ENCODE data around the gene DUSP12.
A peak's percentile ranks its signal among the peaks of the same experiment; 100 is the strongest.
"Not testable (repeated sequence)": the region's sequence is repeated elsewhere in the genome, so short reads cannot be mapped to it uniquely, and the experiment has no call there.

The DUSP12 gene

DNA sequence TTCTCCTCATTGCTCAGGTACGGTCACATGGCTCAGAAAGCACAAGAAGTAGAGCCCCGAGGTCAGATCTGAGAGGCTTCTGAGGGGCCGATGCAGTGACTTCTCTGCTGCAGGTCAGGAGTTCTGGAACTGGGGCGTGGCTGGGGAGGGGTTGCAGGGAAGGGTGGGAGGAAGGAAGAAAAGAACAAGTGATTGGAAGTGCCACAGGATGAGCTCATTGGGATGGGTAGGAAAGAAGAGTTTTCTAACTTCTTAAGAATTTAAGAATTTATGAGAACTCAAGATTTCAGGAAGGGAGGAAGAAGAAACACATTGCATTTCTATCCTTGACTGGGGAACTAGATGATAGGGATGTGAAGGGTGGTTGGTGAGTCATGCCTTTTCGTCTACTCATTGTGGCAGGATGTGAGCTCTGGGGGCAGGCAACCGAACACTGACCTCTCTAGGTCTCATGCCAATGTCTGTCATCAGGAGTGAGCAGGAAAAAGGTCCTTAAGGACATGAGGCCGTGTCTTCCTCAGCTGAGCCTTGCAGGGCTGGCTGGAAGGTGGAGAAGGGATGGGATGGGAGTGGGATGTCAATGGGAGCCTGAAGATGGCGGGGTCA is 27.7 kb upstream of the DUSP12 start:
- H3K36me3 Mint-ChIP-seq (ENCODE audit: low read depth) = peaks cover 5% of the 10 kb centered on the region
- H3K4me3 Mint-ChIP-seq = no peak overlapping the region
- intact Hi-C loops (cut with micrococcal nuclease) = no loop called here
- peaks cover 20% of the 10 kb centered on the region for H3K27me3 Mint-ChIP-seq
- peak overlapping the region; percentile 72 for H3K27ac Mint-ChIP-seq
- peaks cover 91% of the 10 kb centered on the region for H3K4me1 Mint-ChIP-seq (ENCODE audit: low read depth)
- H3K9me3 Mint-ChIP-seq = no peaks in the 10 kb centered on the region

DNA sequence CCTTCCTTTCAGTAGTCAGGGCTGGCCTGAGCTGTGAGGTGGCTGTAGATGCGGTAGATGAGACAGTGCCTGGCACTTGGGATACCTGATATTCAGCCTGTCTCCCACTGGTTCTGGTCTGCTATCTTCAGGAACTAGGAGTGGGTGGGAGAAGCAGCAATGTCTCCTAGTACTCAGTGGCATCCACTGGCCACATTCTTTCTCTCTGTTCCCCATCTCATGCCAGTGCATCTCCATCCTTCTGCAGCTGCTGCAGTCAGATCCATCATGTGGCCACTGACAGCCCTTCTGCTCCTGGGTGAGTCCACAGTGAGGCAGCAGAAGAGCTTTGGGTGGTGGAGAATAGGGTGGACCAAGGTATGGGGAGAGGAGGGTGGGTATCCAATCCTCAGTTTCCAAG is 27.2 kb upstream of the DUSP12 start:
- H3K27me3 Mint-ChIP-seq = peaks cover 15% of the 10 kb centered on the region
- H3K27ac Mint-ChIP-seq = peak overlapping the region; percentile 72
- peaks cover 87% of the 10 kb centered on the region for H3K4me1 Mint-ChIP-seq (ENCODE audit: low read depth)
- H3K4me3 Mint-ChIP-seq = no peak overlapping the region
- intact Hi-C loops (cut with micrococcal nuclease) = no loop called here
- H3K9me3 Mint-ChIP-seq = no peaks in the 10 kb centered on the region
- H3K36me3 Mint-ChIP-seq (ENCODE audit: low read depth) = peaks cover 6% of the 10 kb centered on the region

DNA sequence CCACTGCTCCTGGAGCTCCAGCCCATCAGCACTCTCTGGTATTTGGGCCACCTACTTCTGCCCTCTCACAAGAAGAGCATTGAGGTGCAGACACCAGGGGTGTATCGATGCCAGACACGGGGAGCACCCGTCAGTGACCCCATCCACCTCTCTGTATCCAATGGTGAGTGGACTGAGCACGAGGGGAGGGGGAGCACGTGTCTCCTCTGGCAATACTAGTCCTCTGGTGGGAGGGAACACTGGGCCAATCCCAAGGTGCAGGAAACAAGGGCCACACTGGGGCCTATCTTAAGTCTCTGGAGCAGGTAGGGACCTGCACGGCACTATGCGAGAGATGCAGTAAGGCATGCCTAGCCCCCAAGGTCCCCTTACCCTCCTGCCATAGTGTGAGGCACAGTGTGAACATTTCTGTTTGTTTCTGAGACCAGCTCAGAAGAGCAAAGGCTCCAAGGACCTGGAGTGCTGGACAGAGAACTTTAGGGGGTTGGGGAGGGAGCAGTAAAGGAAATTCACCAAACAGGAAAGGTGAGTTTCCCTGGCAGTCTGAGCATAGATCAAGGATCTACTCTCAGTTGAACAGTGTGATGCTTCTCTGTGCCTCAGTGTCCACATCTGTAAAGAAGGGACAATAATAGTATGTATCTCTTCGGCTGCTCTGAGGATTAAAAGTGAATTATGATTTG is 26.0 kb upstream of the DUSP12 start:
- Mint-ChIP-seq H3K4me3 (no peak overlapping the region), H3K27me3 (peaks cover 14% of the 10 kb centered on the region), H3K9me3 (no peaks in the 10 kb centered on the region), H3K4me1 (ENCODE audit: low read depth) (peaks cover 86% of the 10 kb centered on the region), H3K27ac (no peak overlapping the region), H3K36me3 (ENCODE audit: low read depth) (peaks cover 6% of the 10 kb centered on the region)
- intact Hi-C loops (cut with micrococcal nuclease) = no loop called here

DNA sequence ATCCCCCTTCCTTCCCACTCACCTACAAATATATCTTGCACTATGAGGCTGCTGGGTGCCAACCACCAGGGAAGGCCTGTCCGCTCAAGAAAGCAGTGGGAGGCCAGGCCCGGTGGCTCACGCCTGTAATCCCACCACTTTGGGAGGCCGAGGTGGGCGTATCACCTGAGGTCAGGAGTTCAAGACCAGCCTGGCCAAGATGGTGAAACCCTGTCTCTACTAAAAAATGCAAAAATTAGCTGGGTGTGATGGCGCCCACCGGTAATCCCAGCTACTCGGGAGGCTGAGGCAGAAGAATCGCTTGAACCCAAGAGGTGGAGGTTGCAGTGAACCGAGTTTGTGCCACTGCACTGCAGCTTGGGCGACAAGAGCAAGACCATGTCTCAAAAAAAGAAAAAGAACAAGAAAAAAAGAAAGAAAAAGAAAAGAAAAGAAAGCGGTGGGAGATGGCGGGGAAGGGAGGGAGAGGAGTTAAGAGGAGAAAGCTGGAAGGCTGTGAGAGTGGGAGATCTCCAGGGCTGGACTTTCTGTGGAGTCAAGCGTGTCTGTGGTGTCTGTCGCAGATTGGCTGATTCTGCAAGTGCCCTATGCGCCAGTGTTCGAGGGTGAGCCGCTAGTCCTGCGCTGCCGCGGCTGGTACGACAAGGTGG is 24.2 kb upstream of the DUSP12 start:
- intact Hi-C loops (cut with micrococcal nuclease); H3K36me3 Mint-ChIP-seq (ENCODE audit: low read depth); H3K9me3 Mint-ChIP-seq: not testable (repeated sequence)
- Mint-ChIP-seq H3K4me3 (peak overlapping the region; percentile 82), H3K27me3 (peaks cover 13% of the 10 kb centered on the region), H3K4me1 (ENCODE audit: low read depth) (peaks cover 86% of the 10 kb centered on the region), H3K27ac (peak overlapping the region; percentile 86)

DNA sequence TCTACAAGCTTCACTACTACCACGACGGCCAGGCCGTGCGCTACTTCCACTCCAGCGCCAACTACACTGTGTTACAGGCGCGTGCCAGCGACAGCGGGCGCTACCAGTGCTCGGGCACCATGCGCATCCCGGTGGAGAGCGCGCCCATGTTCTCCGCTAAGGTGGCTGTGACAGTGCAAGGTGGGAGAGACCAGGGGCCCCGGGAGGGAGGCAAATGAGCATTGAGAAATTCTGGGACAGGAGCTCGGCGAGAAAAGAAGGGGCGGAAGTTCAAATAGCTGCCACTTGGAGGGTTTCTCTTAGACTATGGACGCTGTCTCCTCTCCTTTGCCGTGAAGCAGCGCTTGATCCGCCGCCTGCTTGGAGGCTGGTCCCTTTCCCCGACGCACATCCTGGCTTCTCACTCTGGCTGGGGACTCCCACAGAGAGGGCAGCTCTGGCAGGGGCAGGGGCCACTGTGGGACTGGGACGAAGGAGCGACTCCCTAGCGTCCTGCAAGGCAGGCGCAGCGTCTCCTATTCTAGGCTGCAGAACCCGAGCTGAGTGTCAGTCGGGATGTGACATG is 23.6 kb upstream of the DUSP12 start:
- Mint-ChIP-seq H3K27me3 (peaks cover 13% of the 10 kb centered on the region), H3K4me3 (peak overlapping the region; percentile 82), H3K9me3 (no peaks in the 10 kb centered on the region)

DNA sequence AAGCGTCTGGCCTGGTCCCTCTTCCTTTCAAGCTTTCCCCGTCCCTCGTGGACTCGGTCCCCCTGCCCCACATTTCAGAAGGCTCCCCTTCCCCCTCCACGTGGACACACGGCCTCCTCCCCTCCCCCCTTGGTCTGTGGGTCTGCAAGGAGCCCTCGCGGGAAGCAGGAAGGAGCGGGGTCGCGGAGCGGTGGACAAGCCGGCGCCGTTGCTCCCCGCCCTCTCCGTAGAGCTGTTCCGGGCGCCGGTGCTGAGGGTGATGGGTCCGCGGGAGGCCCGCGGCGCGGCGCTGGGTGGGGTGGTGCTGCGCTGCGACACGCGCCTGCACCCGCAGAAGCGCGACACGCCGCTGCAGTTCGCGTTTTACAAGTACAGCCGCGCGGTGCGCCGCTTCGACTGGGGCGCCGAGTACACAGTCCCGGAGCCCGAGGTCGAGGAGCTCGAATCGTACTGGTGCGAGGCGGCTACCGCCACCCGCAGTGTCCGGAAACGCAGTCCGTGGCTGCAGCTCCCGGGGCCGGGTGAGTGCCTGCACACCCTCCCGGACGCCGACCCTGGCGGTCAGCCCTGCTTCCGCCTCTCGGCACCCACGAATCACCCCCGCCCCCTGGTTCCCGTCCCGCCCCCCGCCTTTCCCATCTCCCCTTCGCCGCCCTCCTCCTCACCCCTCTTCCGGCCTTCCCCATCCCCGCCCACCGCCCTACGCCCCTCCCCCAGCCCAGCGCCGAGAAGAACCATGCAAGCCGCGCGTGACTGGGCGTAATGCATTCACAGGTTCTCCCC is 22.9 kb upstream of the DUSP12 start:
- intact Hi-C loops (cut with micrococcal nuclease) = no loop called here
- H3K9me3 Mint-ChIP-seq = no peaks in the 10 kb centered on the region
- peaks cover 74% of the 10 kb centered on the region for H3K4me1 Mint-ChIP-seq (ENCODE audit: low read depth)
- H3K27me3 Mint-ChIP-seq = peaks cover 17% of the 10 kb centered on the region
- H3K36me3 Mint-ChIP-seq (ENCODE audit: low read depth) = peaks cover 6% of the 10 kb centered on the region
- peak overlapping the region; percentile 82 for H3K4me3 Mint-ChIP-seq
- H3K27ac Mint-ChIP-seq = peak overlapping the region; percentile 86

More for the DNA sequence above, 23.6 kb upstream of the DUSP12 start:
- H3K36me3 Mint-ChIP-seq (ENCODE audit: low read depth) = peaks cover 6% of the 10 kb centered on the region
- intact Hi-C loops (cut with micrococcal nuclease) = no loop called here
- H3K27ac Mint-ChIP-seq = peak overlapping the region; percentile 86
- peaks cover 81% of the 10 kb centered on the region for H3K4me1 Mint-ChIP-seq (ENCODE audit: low read depth)

DNA sequence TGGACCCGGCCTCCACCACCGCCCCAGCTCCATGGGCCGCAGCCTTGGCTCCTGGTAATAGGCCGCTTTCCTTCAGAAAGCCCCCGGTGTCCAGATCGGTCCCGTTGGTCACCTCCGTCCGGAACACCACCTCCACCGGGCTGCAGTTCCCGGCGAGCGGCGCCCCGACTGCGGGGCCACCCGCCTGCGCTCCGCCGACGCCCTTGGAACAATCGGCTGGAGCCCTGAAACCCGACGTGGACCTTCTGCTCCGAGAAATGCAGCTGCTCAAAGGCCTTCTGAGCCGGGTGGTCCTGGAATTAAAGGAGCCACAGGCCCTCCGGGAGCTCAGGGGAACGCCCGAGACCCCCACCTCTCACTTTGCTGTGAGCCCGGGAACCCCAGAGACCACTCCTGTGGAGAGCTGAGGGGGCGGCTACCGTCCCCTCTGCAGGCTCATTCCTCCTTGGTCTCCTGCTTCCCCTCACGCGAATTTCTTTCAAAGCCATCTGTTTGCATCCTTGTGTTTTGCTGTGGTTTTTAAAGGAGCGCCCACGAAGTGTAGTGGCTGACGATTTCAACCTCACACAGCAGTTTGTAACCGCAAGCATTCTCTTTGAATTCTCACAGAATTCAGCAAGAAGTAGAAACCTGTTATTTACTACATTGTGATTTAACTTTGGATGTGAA is 22.2 kb upstream of the DUSP12 start:
- peaks cover 19% of the 10 kb centered on the region for H3K27me3 Mint-ChIP-seq
- H3K9me3 Mint-ChIP-seq = no peaks in the 10 kb centered on the region
- peaks cover 6% of the 10 kb centered on the region for H3K36me3 Mint-ChIP-seq (ENCODE audit: low read depth)
- H3K4me3 Mint-ChIP-seq = peak overlapping the region; percentile 82
- H3K4me1 Mint-ChIP-seq (ENCODE audit: low read depth) = peaks cover 67% of the 10 kb centered on the region
- peak overlapping the region; percentile 86 for H3K27ac Mint-ChIP-seq
- intact Hi-C loops (cut with micrococcal nuclease) = no loop called here

DNA sequence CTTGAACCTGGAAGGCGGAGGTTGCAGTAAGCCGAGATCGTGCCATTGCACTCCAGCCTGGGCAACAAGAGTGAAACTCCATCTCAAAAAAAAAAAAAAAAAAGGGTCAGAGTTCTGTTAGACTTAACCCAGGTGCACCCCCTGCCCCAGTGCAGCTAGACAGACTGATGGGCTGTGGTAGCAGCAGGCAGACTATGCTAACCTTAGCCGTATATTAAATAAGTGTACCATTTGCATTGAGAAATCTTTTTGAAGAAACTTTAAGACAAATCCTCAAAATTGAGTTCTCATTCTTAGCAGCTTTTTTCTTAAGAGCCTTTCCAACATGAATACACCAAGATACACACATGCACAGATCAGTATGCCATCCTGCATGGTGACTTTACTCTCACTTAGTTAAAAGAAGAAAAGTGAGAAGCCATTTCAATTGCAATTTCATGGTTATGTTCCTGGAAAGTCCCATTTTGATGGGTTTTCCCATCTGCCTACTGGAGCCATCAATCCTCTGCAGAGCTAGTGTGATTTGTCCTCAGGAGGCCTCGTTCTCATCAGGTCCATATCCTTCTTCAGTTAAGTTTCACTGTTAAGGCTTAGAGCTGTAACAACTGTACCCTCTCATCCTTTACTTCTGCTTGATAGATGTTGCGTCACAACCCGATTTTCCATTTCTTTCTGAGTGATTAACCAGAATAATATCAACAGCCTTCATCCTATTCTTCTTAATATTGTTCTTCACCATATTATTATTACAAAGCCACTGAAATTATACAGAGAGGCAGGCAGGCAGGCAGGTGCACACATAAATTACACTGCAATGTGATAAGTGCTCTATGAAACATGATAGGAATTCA is 21.0 kb upstream of the DUSP12 start:
- no peaks in the 10 kb centered on the region for H3K9me3 Mint-ChIP-seq
- peak overlapping the region; percentile 5 for H3K27ac Mint-ChIP-seq
- intact Hi-C loops (cut with micrococcal nuclease) = no loop called here
- peaks cover 58% of the 10 kb centered on the region for H3K4me1 Mint-ChIP-seq (ENCODE audit: low read depth)
- peaks cover 19% of the 10 kb centered on the region for H3K27me3 Mint-ChIP-seq
- no peak overlapping the region for H3K4me3 Mint-ChIP-seq
- H3K36me3 Mint-ChIP-seq (ENCODE audit: low read depth) = peaks cover 6% of the 10 kb centered on the region

DNA sequence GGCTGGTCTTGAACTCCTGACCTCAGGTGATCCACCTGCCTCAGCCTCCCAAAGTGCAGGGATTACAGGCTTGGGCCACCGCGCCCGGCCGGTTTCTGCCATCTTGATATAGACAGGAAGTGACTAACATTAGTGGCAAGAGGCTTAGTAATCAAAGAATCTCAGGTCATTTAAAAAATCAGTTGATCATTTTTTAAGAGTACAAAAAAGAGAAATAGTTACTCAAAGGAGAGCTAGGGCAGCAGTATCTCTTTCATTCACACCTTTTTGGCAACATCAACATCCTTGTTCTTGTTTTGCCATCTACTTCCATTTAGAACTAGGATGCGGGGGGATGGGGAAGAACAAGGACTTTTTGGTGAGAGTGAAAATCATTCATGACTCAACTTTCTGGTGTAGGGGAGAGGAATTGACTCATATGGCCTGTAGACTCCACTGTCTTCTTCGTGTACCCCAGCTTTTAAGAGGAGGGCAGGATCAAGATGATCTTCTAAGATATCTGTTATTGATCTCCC is 19.5 kb upstream of the DUSP12 start:
- Mint-ChIP-seq H3K27me3 (peaks cover 13% of the 10 kb centered on the region), H3K4me3 (no peak overlapping the region), H3K36me3 (ENCODE audit: low read depth) (peaks cover 6% of the 10 kb centered on the region), H3K27ac (no peak overlapping the region), H3K9me3 (no peaks in the 10 kb centered on the region), H3K4me1 (ENCODE audit: low read depth) (peaks cover 48% of the 10 kb centered on the region)
- intact Hi-C loops (cut with micrococcal nuclease) = loop anchor here (10.0 kb wide), 2 partner anchors 45 to 165 kb away; no protein-coding TSS in a partner anchor

DNA sequence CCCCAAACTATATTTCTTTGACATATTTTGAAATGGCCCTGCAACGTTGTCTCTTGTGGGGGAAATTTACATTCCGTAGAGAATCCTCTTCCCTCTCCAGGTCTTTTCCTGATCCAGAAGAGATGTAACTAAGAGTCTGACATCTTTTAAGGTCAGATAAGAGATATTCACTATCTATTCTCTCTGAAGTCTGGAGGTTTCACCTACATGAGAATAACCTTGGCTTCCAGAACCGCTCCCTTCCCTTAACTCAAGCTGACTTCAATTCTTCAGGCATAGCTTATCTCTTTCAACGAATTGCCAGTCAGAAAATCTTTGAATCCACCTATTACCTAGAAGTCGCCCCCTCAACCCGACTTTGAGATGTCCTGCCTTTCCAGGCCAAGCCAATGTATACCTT is 18.3 kb upstream of the DUSP12 start:
- Mint-ChIP-seq H3K9me3 (no peaks in the 10 kb centered on the region), H3K27ac (no peak overlapping the region), H3K4me1 (ENCODE audit: low read depth) (peaks cover 45% of the 10 kb centered on the region), H3K4me3 (no peak overlapping the region), H3K36me3 (ENCODE audit: low read depth) (peaks cover 6% of the 10 kb centered on the region), H3K27me3 (peaks cover 15% of the 10 kb centered on the region)
- intact Hi-C loops (cut with micrococcal nuclease) = loop anchor here (10.0 kb wide), 2 partner anchors 46 to 166 kb away; no protein-coding TSS in a partner anchor

DNA sequence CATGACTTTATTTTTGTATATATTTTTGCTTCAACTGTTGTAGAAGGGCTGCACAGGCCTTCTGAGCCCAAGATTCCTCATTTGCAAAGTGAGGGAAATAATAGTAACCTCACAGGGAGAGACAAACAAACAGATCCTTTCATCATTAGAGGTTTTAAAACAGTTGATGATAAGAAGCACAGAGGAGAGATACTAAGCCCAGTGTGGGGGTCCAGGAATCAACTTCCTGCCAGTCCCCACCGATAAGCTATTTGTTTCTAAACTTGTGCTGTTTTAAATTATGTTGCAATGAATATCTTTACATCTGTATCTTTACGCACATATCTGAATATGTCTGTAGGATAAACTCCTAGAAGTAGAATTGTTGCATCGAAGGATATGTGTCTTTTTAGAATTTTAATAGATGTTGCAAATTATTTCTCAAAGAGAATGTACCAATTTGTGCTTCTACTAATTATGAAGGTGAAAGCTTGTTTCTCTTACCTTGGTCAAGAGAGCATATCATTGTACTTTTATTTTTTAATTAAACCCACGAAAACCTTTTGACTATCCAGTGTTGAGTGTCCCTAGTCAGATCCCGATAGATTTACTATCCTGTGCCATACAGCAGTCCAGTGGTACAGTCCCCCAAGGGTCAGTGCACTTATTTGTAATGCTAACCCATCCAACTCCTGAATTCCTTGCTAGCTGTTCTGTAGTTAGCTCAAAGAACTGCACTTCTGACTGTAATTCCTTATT is 17.4 kb upstream of the DUSP12 start:
- no peaks in the 10 kb centered on the region for H3K9me3 Mint-ChIP-seq
- no peak overlapping the region for H3K27ac Mint-ChIP-seq
- intact Hi-C loops (cut with micrococcal nuclease) = loop anchor here (10.0 kb wide), 2 partner anchors 47 to 167 kb away; no protein-coding TSS in a partner anchor
- H3K4me1 Mint-ChIP-seq (ENCODE audit: low read depth) = peaks cover 48% of the 10 kb centered on the region
- no peak overlapping the region for H3K4me3 Mint-ChIP-seq
- H3K36me3 Mint-ChIP-seq (ENCODE audit: low read depth) = no peaks in the 10 kb centered on the region
- H3K27me3 Mint-ChIP-seq = peaks cover 17% of the 10 kb centered on the region

DNA sequence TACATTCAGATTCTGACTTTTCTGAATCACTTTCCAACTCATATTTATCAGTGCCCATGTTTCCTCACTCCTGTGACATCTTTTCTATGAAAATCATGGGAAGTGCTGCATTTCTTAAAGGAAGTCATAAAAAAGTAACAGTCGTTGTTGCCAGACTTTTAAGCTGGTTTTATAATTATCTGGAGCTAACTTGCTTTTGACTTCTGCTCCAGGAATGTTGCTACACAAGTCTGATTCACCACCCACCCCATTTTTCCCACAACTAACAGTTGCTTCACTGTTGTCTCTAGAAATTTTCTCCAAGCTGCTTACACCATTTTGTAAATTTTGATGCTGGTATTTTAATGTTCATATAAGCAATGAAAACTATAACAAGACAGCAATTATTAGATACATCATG is 16.1 kb upstream of the DUSP12 start:
- Mint-ChIP-seq H3K36me3 (ENCODE audit: low read depth) (no peaks in the 10 kb centered on the region), H3K4me3 (no peak overlapping the region), H3K27ac (no peak overlapping the region), H3K27me3 (peaks cover 17% of the 10 kb centered on the region), H3K9me3 (no peaks in the 10 kb centered on the region), H3K4me1 (ENCODE audit: low read depth) (peaks cover 45% of the 10 kb centered on the region)
- intact Hi-C loops (cut with micrococcal nuclease) = loop anchor here (10.0 kb wide), 2 partner anchors 49 to 169 kb away; no protein-coding TSS in a partner anchor

Measured in dendritic cell treated with granulocyte-macrophage colony-stimulating factor and Interleukin-4, amounts not matched to agents 40 ng/mL and 50 ng/mL, for 4 days (primary cell).